ENCODE measurements around the gene SPRED3. TPM values are rescaled to one million over a fixed set of nuclear protein-coding genes. Genes with fewer than 3 reads are reported as not detected.

SPRED3 gene
- total and polyA plus RNA-seq, 12 donors, result 0.06 to 3.3 (median 1.2) TPM; not detected in 1

- intact Hi-C loops (cut with DNase I), result no loop called here
Observed at GRCh38 chr19:38437917-38438316, 49.4 kb downstream of the SPRED3 start.

GRCh38 chr19:38440592-38440991 is 52.1 kb downstream of the SPRED3 start:
- no peak for DNase-seq
- Histone ChIP-seq H3K36me3 (replicated peaks in 1 of 2) (no peaks in the 10 kb centered on the region), H3K4me1 (replicated peaks in 1 of 2) (no peaks in the 10 kb centered on the region), H3K9me3 (replicated peaks in 1 of 3) (no peaks in the 10 kb centered on the region), H3K4me3 (no peak overlapping the region), H3K27ac (no peak overlapping the region), H3K27me3 (no peaks in the 10 kb centered on the region)
- intact Hi-C loops (cut with DNase I), result no loop called here
- TF ChIP-seq POLR2A (IDR thresholded peaks at IDR 0.05) (no peak), CTCF (IDR thresholded peaks at IDR 0.05) (no peak)
- 81 to 84% (median 82%) methylated on average over 14 of the region's 14 CpGs for WGBS, 4 donors

More at GRCh38 chr19:38437917-38438316, 49.4 kb downstream of the SPRED3 start:
- no peak for TF ChIP-seq POLR2A (IDR thresholded peaks at IDR 0.05)
- no peak for TF ChIP-seq CTCF (IDR thresholded peaks at IDR 0.05)
- H3K4me1 ChIP-seq (replicated peaks in 1 of 2), result no peaks in the 10 kb centered on the region
- H3K27me3 ChIP-seq, result peaks cover 10% of the 10 kb centered on the region
- H3K27ac ChIP-seq, result no peak overlapping the region
- no peak overlapping the region for H3K4me3 ChIP-seq
- WGBS, 4 donors, result 74 to 85% (median 81%) methylated on average over 2 of the region's 2 CpGs
- H3K36me3 ChIP-seq (replicated peaks in 1 of 2), result no peaks in the 10 kb centered on the region
- DNase-seq, result no peak
- no peaks in the 10 kb centered on the region for H3K9me3 ChIP-seq (replicated peaks in 1 of 3)

GRCh38 chr19:38441657-38442348 is 53.3 kb downstream of the SPRED3 start:
- no peaks in the 10 kb centered on the region for H3K27me3 ChIP-seq
- no peak overlapping the region for H3K4me3 ChIP-seq
- 48 to 60% (median 53%) methylated on average over 6 to 7 of the region's 7 CpGs for WGBS, 4 donors
- no peak overlapping the region for H3K27ac ChIP-seq
- intact Hi-C loops (cut with DNase I), result no loop called here
- no peaks in the 10 kb centered on the region for H3K9me3 ChIP-seq (replicated peaks in 1 of 3)
- no peak for TF ChIP-seq POLR2A (IDR thresholded peaks at IDR 0.05)
- no peak for TF ChIP-seq CTCF (IDR thresholded peaks at IDR 0.05)
- DNase-seq, result no peak
- H3K36me3 ChIP-seq (replicated peaks in 1 of 2), result no peaks in the 10 kb centered on the region
- no peaks in the 10 kb centered on the region for H3K4me1 ChIP-seq (replicated peaks in 1 of 2)

GRCh38 chr19:38442736-38443135 is 54.2 kb downstream of the SPRED3 start:
- no peak overlapping the region for H3K27ac ChIP-seq
- intact Hi-C loops (cut with DNase I), result no loop called here
- no peaks in the 10 kb centered on the region for H3K27me3 ChIP-seq
- no peaks in the 10 kb centered on the region for H3K36me3 ChIP-seq (replicated peaks in 1 of 2)
- TF ChIP-seq POLR2A (IDR thresholded peaks at IDR 0.05) (no peak), CTCF (IDR thresholded peaks at IDR 0.05) (no peak)
- no peak overlapping the region for H3K4me3 ChIP-seq
- no peak for DNase-seq
- no peaks in the 10 kb centered on the region for H3K9me3 ChIP-seq (replicated peaks in 1 of 3)
- 74 to 90% (median 78%) methylated on average over 6 to 9 of the region's 9 CpGs for WGBS, 4 donors
- H3K4me1 ChIP-seq (replicated peaks in 1 of 2), result no peaks in the 10 kb centered on the region

All from adrenal gland (tissue), 12 donors.